GM19372 (cell line): Measurements from ENCODE around the gene YARS1.

Source experiments
- ATAC-seq: cut with Tn5 transposase; IDR thresholded peaks from one replicate; pipeline ENCODE4 v1.9.1; 2021; ENCODE audit warnings: mild to moderate bottlenecking, low read depth, moderate library complexity; ENCODE audit not compliant: unreplicated experiment

Gene YARS1

GRCh38 chr1:32766328-32766972, 50.7 kb downstream of the YARS1 start:
- no peak for ATAC-seq

GRCh38 chr1:32765570-32766327, 51.4 kb downstream of the YARS1 start:
- ATAC-seq = no peak

- ATAC-seq = no peak
Measured at GRCh38 chr1:32764826-32765569, 52.2 kb downstream of the YARS1 start.

GRCh38 chr1:32763221-32763620, 53.9 kb downstream of the YARS1 start:
- ATAC-seq = no peak

- ATAC-seq = no peak
Measured at GRCh38 chr1:32761936-32762335, 55.2 kb downstream of the YARS1 start.

- ATAC-seq = no peak
Measured at GRCh38 chr1:32761253-32761877, 55.8 kb downstream of the YARS1 start.

- ATAC-seq = no peak
Measured at GRCh38 chr1:32759997-32760623, 57.0 kb downstream of the YARS1 start.

- no peak for ATAC-seq
Measured at GRCh38 chr1:32759521-32759981, 57.6 kb downstream of the YARS1 start.

- ATAC-seq = no peak
Measured at GRCh38 chr1:32758795-32759430, 58.2 kb downstream of the YARS1 start.

- no peak for ATAC-seq
Measured at GRCh38 chr1:32758177-32758794, 58.9 kb downstream of the YARS1 start.

GRCh38 chr1:32757213-32757895, 59.8 kb downstream of the YARS1 start:
- ATAC-seq = no peak

- no peak for ATAC-seq
Measured at GRCh38 chr1:32755810-32756159, 61.4 kb downstream of the YARS1 start.

- no peak for ATAC-seq
Measured at GRCh38 chr1:32755098-32755809, 61.9 kb downstream of the YARS1 start.

GRCh38 chr1:32754317-32755097, 62.7 kb downstream of the YARS1 start:
- ATAC-seq = peak; percentile 22

GRCh38 chr1:32753532-32754316, 63.4 kb downstream of the YARS1 start:
- peak; percentile 64 for ATAC-seq

- ATAC-seq = no peak
Measured at GRCh38 chr1:32749771-32750170, 67.4 kb downstream of the YARS1 start.

GRCh38 chr1:32749332-32749731, 67.8 kb downstream of the YARS1 start:
- no peak for ATAC-seq
